Mammary epithelial cell (primary cell): ENCODE measurements around the gene EXOC4.

ENCODE experiments used
- CTCF ChIP-seq, 2 donors: IDR thresholded peaks in 1 of 2; conservative IDR thresholded peaks in 1 of 2; 2 replicates each; pipeline ENCODE4 v1.5.1; 2011 to 2012; ENCODE audit warnings: inconsistent platforms in 2 of 2, low read length in 2 of 2, mild to moderate bottlenecking in 2 of 2, control low read depth in 1 of 2, low read depth in 1 of 2; ENCODE audit not compliant: insufficient read depth in 1 of 2; ENCODE audit errors: extremely low read depth in 1 of 2
- EZH2 ChIP-seq: IDR thresholded peaks from 2 replicates; pipeline ENCODE4 v1.6.1; 2012; ENCODE audit warnings: low read length, inconsistent platforms, borderline replicate concordance

GRCh38 chr7:133748443-133749407 is 495.8 kb downstream of the EXOC4 start:
- TF ChIP-seq CTCF (conservative IDR thresholded peaks at IDR 0.05 in 1 of 2, IDR thresholded peaks at IDR 0.05 in 1 of 2; ENCODE audit: extremely low read depth in 1 of 2, insufficient read depth in 1 of 2, low read depth in 1 of 2, low read length in 2 of 2) (no peak), EZH2 (no peak)
